ENCODE results near the gene IL15.

- TF ChIP-seq CTCF (IDR thresholded peaks at IDR 0.05) = no peak
- TF ChIP-seq POLR2A (IDR thresholded peaks at IDR 0.05) = no peak
- TF ChIP-seq POLR2AphosphoS5 (IDR thresholded peaks at IDR 0.05) = no peak
- no peak for TF ChIP-seq EP300 (IDR thresholded peaks at IDR 0.05)
Measured at GRCh38 chr4:141721174-141721573, 84.8 kb downstream of the IL15 start.
